Activated T-cell treated with anti-CD3 and anti-CD28 coated beads for 24 hours (primary cell): ENCODE results near the gene MYL6B.
"Not testable (repeated sequence)": the region's sequence is repeated elsewhere in the genome, so short reads cannot be mapped to it uniquely, and the experiment has no call there.

ENCODE experiments used
- DNase-seq: peaks from one replicate; pipeline ENCODE4 v3.0.0-alpha.2; 2020; ENCODE audit warnings: low read depth

Gene MYL6B

GRCh38 chr12:56172839-56173238 lies 20.5 kb downstream of the MYL6B start:
- no peak for DNase-seq

- DNase-seq = no peak
Observed at GRCh38 chr12:56178347-56178746, 26.0 kb downstream of the MYL6B start.

DNA sequence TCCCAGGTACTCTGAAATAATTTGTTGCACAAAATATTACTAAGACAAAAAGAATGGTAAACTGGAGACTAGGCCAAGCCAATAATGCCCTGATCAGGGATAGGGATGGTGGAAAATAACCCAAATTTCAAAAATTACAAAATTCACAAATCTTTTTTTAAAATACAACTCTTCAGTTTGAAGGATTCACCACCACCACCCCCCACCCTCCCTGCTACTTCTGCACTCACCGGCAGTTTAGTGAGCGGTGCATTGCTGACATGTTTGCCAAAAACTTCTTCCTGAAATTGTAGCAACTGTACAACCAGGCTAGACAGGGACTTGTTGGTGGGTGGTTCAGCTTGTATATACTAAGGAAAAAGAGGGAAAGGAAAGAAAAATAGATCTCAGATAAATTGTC lies 34.6 kb downstream of the MYL6B start:
- no peak for DNase-seq

DNA sequence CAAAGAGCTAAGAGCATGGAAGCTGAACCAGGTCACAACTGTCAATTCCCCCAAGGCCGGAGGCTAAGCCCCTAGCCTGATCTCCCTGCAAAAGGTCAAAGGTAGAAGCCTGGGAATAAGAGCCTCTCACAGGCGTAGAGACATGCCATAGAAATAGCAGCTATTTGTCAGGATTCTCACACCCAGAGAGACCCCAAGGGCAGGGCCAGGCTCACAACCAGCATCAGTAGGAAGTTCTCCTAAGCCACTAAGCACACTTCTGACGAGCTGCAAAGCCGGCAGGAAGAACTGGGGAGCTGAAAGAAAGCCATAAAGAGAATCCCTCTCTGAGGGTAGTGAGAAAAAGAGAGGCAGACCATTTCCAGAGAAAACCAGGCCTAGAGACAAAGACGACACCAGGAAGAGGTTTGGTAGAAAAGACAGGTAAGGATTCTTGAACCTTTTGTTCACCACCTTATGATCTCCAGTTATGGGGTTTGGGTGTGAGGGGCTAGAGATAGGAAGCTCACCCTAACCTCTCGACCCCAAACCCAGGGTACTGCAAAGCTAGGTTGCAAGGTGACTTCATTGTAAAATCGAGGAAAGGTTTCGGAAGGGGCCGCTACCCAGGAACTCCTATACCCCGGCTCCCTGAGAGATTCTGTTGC lies 35.9 kb downstream of the MYL6B start:
- no peak for DNase-seq

- no peak for DNase-seq
Observed at GRCh38 chr12:56188778-56189098, 36.4 kb downstream of the MYL6B start.

DNA sequence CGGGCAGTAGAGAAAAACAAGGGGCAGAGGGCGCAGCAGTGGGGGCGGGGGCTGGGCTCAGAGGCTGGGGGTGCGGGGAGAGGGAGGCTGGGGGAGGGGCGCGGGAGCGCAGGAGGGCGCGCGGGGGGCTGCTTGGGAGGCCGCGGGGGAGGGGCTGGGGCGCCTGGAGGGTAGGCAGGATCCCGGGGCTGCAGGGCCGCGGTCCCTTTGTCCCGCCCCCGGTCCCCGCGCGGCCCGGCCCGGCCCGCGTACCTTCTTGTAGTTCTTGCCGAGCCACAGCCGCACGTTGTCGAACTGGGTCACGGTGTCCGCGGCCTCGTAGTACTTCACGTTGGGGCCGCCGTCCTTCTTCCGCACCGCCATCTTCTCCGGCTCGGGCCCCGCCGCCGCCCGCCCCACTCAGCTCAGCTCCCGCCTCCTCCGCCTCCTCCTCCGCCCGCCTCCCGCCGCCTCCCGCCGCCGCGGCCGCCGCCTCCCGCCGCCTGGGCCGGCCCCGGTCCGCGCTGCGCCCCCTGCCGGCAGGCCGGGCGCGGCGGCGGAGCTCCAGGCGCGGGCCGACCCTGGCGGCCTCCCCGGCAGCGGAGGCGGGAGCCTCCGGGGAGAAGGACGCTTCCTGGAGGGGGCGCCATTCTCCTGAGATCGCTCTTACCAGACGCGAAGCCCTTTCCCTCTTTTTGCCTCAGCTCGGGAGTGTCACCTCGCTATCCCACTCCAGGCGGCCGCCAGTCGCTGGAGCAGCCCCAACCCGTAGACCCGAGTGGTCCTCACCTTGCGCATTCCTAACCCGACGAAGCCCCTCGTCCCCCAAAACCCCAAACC lies 36.9 kb downstream of the MYL6B start, which contains the start of gene SMARCC2:
Gene SMARCC2, minus strand, starts transcription at position 385 of the 819 bp plus-strand sequence. Its CDS starts 22 bp downstream, at position 363.
- peak; percentile 78 for DNase-seq

- peak; percentile 92 for DNase-seq
Observed at GRCh38 chr12:56189918-56190694, 37.7 kb downstream of the MYL6B start.

GRCh38 chr12:56190695-56191155 lies 38.3 kb downstream of the MYL6B start:
- no peak for DNase-seq

- DNase-seq = no peak
Observed at GRCh38 chr12:56192582-56192981, 40.2 kb downstream of the MYL6B start.

DNA sequence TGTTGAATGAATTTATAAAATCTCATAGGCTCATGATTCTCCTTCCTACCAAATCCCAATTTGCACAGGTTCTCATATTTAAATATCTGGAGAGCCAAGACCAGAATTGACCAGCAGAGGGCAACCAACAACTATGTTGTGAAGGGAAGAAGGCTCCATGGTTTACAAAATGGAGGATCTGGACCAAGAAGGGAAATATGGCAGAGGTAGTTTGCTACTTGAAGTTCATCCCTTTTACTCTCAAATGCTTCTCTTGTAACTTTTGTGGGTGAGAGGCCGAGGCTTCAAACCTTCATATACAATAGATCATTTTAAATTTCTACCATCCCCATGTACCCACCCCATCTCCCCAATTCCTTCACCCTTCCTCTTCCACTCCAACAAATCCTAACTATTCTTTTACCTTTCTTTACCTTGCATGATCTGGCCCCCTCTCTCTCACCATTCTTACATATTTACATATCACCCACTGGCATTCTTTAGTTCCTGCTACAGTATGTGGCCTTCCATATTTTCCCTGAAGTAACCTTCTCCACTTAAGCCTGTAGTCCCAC lies 40.7 kb downstream of the MYL6B start:
- peak; percentile 72 for DNase-seq

DNA sequence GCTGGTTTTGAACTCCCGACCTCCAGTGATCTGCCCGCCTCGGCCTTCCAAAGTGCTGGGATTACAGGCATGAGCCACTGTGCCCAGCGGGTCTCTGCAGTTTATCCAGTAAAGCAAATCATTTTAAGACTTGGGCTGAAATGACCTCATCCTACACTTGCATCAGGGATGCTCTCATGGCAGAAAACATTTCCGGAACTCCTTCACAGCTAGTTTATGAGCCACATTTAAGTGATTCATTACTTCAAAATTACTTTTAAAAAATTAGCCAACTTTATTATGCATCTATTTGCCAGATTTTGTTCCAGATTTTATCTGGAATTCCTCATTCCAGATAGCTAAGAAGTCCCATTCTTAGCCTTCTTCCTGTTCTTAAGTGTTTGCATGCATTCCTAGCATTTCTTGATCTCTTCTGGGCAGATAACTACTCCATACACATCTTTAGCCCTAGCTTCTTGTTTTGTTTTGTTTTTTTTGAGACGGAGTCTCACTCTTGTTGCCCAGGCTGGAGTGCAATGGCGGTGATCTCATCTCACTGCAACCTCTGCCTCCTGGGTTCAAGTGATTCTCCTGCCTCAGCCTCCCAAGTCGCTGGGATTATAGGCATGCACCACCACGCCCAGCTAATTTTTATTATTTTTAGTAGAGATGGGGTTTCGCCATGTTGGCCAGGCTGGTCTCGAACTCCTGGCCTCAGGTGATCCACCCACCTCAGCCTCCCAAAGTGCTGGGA lies 44.6 kb downstream of the MYL6B start:
- not testable (repeated sequence) for DNase-seq

DNA sequence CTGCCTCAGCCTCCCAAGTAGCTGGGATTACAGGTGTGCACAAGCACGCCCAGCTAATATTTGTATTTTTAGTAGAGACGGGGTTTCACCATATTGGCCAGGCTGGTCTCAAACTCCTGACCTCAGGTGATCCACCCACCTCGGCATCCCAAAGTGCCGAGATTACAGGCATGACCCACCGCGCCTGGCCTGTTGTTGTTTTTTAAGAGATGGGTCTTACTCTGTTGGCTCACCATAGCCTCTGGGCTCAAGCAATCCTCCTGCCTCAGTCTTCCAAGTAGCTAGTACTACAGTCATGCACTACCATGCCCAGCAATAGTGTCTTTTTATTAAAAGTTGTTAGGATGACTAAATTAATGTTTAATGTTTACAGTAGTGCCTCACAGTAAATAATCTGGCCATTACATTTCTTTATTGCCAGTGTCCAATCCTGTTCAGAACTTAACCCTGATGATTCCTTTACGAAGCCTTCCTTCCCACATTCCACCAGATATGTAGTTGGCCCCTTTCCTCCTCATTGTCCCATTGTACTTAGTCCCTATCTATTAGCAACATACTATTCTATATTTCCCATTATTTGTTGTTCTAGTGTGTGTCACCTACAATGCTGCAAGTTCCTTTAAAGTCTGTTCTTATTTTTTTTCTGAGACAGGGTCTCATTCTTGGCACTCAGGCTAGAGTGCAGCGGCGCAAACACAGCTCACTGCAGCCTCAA lies 45.7 kb downstream of the MYL6B start:
- DNase-seq = no peak

- no peak for DNase-seq
Observed at GRCh38 chr12:56198836-56199235, 46.4 kb downstream of the MYL6B start.

GRCh38 chr12:56202366-56202765 lies 50.0 kb downstream of the MYL6B start:
- no peak for DNase-seq

DNA sequence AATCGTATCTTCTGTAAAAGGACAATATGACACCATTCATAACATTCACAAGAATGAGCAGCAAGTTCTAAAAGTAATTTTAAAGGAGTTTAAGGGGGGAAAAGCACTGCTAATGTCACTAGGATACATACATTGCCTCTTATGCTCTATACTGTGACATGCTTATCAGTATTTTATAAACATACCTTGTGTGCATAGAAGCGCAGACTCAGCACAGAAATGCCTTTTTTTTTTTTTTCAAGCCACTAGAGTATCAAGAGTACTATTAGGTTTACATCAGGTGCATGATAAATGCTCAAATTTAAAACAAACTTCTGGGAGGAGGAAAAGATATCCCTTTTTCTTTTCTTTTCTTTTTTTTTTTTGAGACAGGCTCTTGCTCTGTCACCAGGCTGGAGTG lies 50.5 kb downstream of the MYL6B start:
- no peak for DNase-seq

DNA sequence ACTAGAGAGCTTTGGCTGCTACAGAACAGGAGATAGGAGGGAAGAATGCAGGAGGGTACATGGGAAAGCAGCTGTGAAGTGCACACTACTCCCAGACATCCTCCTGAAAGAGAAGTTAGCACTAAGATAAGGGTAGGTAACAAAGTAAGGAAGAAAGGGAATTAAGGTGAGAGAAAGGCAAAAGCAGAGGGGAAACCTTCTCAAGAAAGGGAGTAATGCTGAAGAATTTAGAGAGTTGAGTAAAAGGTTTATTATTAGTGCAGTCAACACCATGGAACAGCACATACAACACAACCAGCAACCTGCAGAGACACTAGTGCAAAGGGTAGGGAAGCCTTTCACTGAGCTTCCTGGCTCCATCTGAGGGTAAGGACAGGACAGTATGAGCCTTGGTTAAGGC lies 51.9 kb downstream of the MYL6B start:
- DNase-seq = no peak

- DNase-seq = no peak
Observed at GRCh38 chr12:56205445-56205844, 53.1 kb downstream of the MYL6B start.

DNA sequence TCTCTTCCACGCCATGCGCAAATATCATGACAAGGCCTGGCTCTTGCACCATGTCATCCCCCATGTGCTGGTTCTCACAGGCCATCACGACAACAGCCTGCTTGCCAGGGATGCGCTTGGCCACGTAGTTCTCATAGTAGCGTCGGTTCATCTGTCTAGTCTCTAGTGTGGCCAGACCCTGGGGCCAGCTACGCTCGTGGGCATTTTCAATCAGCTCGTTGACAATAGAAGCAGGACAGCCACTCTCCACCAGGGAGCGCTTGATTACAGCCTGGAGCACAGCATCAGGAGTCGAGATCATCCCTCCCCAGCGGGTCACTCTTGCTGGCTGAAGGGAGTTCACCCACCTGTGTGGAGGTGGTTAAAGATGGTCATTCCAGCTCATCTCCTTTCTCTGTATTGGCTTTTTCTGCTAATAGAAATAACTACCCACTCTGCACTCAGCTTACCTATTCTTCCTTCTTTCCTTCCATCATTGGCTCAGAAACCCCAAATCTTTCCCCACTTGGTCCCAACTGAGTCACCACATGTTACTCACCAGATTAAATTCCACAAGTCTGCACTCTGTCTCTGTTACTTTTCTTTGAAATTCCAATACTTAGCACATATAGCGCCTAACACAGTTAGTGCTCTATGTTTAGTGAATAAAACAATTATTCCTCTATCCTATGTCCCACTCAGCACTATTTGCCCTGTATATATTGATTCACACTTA lies 54.2 kb downstream of the MYL6B start:
- no peak for DNase-seq
